Anterior cingulate cortex (tissue), 58 donors: ENCODE measurements around the gene GALNT9.
A peak's percentile ranks its signal among the peaks of the same experiment; 100 is the strongest.
"Not testable (repeated sequence)": the region's sequence is repeated elsewhere in the genome, so short reads cannot be mapped to it uniquely, and the experiment has no call there.

Source experiments
- DNase-seq, 58 donors: peaks; one replicate each; lab custom pipeline; 2025; lab: John Stamatoyannopoulos, UW

The GALNT9 gene

GRCh38 chr12:132209619-132210222 is 119.7 kb downstream of the GALNT9 start:
- no peak for DNase-seq

GRCh38 chr12:132208153-132208823 is 121.1 kb downstream of the GALNT9 start:
- DNase-seq = no peak

- DNase-seq = no peak
Measured at GRCh38 chr12:132207083-132207775, 122.2 kb downstream of the GALNT9 start.

GRCh38 chr12:132206046-132206434 is 123.3 kb downstream of the GALNT9 start:
- peak in 15 of 58 donors; percentile 13 to 60 (median 27) for DNase-seq

- no peak for DNase-seq
Measured at GRCh38 chr12:132205271-132206045, 123.9 kb downstream of the GALNT9 start.

- no peak for DNase-seq
Measured at GRCh38 chr12:132204793-132205270, 124.6 kb downstream of the GALNT9 start.

GRCh38 chr12:132204063-132204792 is 125.2 kb downstream of the GALNT9 start:
- DNase-seq = no peak

GRCh38 chr12:132202929-132203721 is 126.3 kb downstream of the GALNT9 start:
- no peak for DNase-seq

- DNase-seq = no peak
Measured at GRCh38 chr12:132201391-132202120, 127.8 kb downstream of the GALNT9 start.

GRCh38 chr12:132200800-132201199 is 128.6 kb downstream of the GALNT9 start:
- no peak for DNase-seq

- peak in 13 of 58 donors; percentile 8 to 65 (median 29) for DNase-seq
Measured at GRCh38 chr12:132199526-132200319, 129.7 kb downstream of the GALNT9 start.

- DNase-seq = no peak
Measured at GRCh38 chr12:132199101-132199500, 130.3 kb downstream of the GALNT9 start.

- DNase-seq = peak in 25 of 58 donors; percentile 9 to 67 (median 36)
Measured at GRCh38 chr12:132197581-132198354, 131.6 kb downstream of the GALNT9 start.

- DNase-seq = no peak
Measured at GRCh38 chr12:132196873-132197390, 132.5 kb downstream of the GALNT9 start.

- DNase-seq = peak in 1 of 58 donors; percentile 7
Measured at GRCh38 chr12:132196038-132196872, 133.1 kb downstream of the GALNT9 start.

GRCh38 chr12:132195242-132195641 is 134.1 kb downstream of the GALNT9 start:
- DNase-seq = not testable (repeated sequence)
